ENCODE results near the gene NKX2-2.
"Not testable (repeated sequence)": the region's sequence is repeated elsewhere in the genome, so short reads cannot be mapped to it uniquely, and the experiment has no call there.

The NKX2-2 gene

GRCh38 chr20:21508230-21509078, 5.4 kb downstream of the NKX2-2 start:
- no peak for DNase-seq

GRCh38 chr20:21507400-21508229, 6.2 kb downstream of the NKX2-2 start:
- peak; percentile 19 for DNase-seq

GRCh38 chr20:21505810-21506530, 7.9 kb downstream of the NKX2-2 start:
- DNase-seq: peak; percentile 85

GRCh38 chr20:21505161-21505809, 8.6 kb downstream of the NKX2-2 start:
- peak; percentile 72 for DNase-seq

GRCh38 chr20:21504323-21504722, 9.5 kb downstream of the NKX2-2 start:
- DNase-seq: no peak

GRCh38 chr20:21503345-21503744, 10.5 kb downstream of the NKX2-2 start:
- no peak for DNase-seq

GRCh38 chr20:21501184-21501583, 12.7 kb downstream of the NKX2-2 start:
- no peak for DNase-seq

GRCh38 chr20:21500599-21500998, 13.3 kb downstream of the NKX2-2 start:
- DNase-seq: no peak

GRCh38 chr20:21499641-21500040, 14.2 kb downstream of the NKX2-2 start:
- no peak for DNase-seq

- no peak for DNase-seq
Observed at GRCh38 chr20:21498635-21499034, 15.2 kb downstream of the NKX2-2 start.

GRCh38 chr20:21498195-21498594, 15.7 kb downstream of the NKX2-2 start:
- no peak for DNase-seq

GRCh38 chr20:21496452-21496851, 17.4 kb downstream of the NKX2-2 start:
- no peak for DNase-seq

GRCh38 chr20:21493049-21493448, 20.8 kb downstream of the NKX2-2 start:
- no peak for DNase-seq

GRCh38 chr20:21490105-21490504, 23.8 kb downstream of the NKX2-2 start:
- DNase-seq: no peak

GRCh38 chr20:21480144-21480543, 33.7 kb downstream of the NKX2-2 start:
- DNase-seq: not testable (repeated sequence)

- DNase-seq: no peak
Observed at GRCh38 chr20:21465799-21466198, 48.1 kb downstream of the NKX2-2 start.

GRCh38 chr20:21464916-21465315, 48.9 kb downstream of the NKX2-2 start:
- no peak for DNase-seq
